HepG2 (cell line): ENCODE measurements around the gene GALNTL6.

Experiments used
- CHD4 ChIP-seq: fragments of 200-600 bp; sonication (generic); IDR thresholded peaks from 2 replicates; pipeline ENCODE4 v1.7.0; 2017; ENCODE audit warnings: mild to moderate bottlenecking, low read length, borderline replicate concordance
- DR1 ChIP-seq: sonication (generic); formaldehyde crosslinking; IDR thresholded peaks from 2 replicates; pipeline ENCODE4 v1.8.0; 2021; ENCODE audit warnings: mild to moderate bottlenecking, missing genetic modification reagents, inconsistent platforms
- HDAC6 ChIP-seq: fragments of 200-600 bp; sonication (generic); IDR thresholded peaks from 2 replicates; pipeline ENCODE4 v1.7.0; 2017; ENCODE audit warnings: mild to moderate bottlenecking, antibody characterized with exemption, low read length, low read depth
- HNRNPK ChIP-seq: fragments of 200-400 bp; formaldehyde crosslinking; IDR thresholded peaks from 2 replicates; pipeline ENCODE4 v1.6.1; 2018; ENCODE audit warnings: low read length, low read depth, moderate library complexity, mild to moderate bottlenecking; ENCODE audit not compliant: poor library complexity, severe bottlenecking
- RAD51 ChIP-seq: fragments of 450-650 bp; IDR thresholded peaks from 2 replicates; pipeline ENCODE4 v1.6.1; 2016; ENCODE audit warnings: borderline replicate concordance
- RXRA ChIP-seq: sonication (generic); formaldehyde crosslinking; IDR thresholded peaks from 2 replicates; pipeline ENCODE4 v1.5.1; 2020; ENCODE audit warnings: missing genetic modification reagents
- ZNF121 ChIP-seq: sonication (generic); formaldehyde crosslinking; IDR thresholded peaks from 2 replicates; pipeline ENCODE4 v1.5.0; 2020; ENCODE audit warnings: mild to moderate bottlenecking, missing genetic modification reagents
- ZNF572 ChIP-seq: sonication (generic); formaldehyde crosslinking; IDR thresholded peaks from 2 replicates; pipeline ENCODE4 v1.5.1; 2020; ENCODE audit warnings: mild to moderate bottlenecking, missing genetic modification reagents

DNA sequence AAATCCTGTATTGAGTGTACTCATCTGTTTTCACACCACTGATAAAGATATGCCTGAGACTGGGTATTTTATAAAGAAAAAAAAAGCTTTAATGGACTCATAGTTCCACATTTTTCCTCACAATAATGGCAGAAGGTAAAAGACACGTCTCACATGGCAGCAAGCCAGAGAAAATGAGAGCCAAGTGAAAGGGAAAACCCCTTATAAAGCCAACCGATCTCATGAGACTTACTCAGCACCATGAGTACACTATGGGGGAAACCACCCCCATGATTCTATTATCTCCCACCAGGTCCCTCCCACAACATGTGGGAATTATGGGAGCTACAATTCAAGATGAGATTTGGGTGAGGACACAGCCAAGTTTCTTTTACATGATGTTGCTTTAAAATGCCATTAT is 171.9 kb downstream of the GALNTL6 start:
- TF ChIP-seq RAD51 (no peak), HNRNPK (no peak), ZNF121 (CRISPR knock-in tag) (no peak), ZNF572 (CRISPR knock-in tag) (no peak), HDAC6 (no peak), DR1 (no peak), RXRA (CRISPR knock-in tag) (no peak), CHD4 (no peak)
